ENCODE measurements around the gene DDO. TPM values are rescaled to one million over a fixed set of nuclear protein-coding genes. Genes with fewer than 3 reads are reported as not detected.

The DDO gene
- total and polyA plus RNA-seq, 2 donors (not counting 3 experiments of a cell fraction or from before 2014, with no cell fraction given) = not detected

DNA sequence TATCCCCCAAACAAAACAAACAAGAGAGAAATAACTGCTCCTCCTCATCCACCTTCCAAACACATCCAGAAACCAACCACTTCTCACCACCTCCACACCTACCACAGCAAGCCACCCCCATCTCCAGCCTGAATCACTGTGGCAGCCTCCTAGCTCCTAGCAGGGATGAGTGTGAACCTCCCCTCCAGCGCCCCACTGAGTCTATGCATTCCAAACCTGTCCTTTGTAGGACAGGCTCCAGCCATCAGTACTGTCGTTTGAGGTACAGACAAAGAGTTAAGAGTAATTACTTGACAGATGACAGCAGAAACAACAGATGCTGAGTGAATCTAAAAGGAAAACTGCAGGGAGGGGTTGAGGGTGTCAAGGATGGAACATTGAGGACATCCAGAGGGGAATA, 59.6 kb downstream of the DDO start:
- no peaks in the 10 kb centered on the region for H4K20me1 ChIP-seq (replicated peaks; ENCODE audit: control insufficient read depth, extremely low read depth, insufficient read depth, low read length)
- DNase-seq (ENCODE audit: low read depth, low spot score) = no peak
- H3K27me3 ChIP-seq (ENCODE audit: control insufficient read depth in 2 of 2, insufficient read depth in 2 of 2, low read length in 2 of 2) = peaks cover 32 to 55% of the 10 kb centered on the region in 2 experiments
- POLR2A ChIA-PET = no interaction called here
- intact Hi-C loops (cut with micrococcal nuclease) (no loop called here), dilution Hi-C loops (cut with MboI; ENCODE audit: extremely low pct_ligation_motif_present, low sequenced_read_pairs) (no loop called here)
- CTCF ChIA-PET = no interaction called here
- BruUV-seq (replicated peaks) = no TSS peak
- H3K4me1 ChIP-seq (ENCODE audit: control insufficient read depth, extremely low read depth, insufficient read depth, low read length) = no peaks in the 10 kb centered on the region
- no peaks in the 10 kb centered on the region for H3K9me3 ChIP-seq (replicated peaks; ENCODE audit: control insufficient read depth, insufficient read depth, low read length)
- TF ChIP-seq GATA2 (IDR thresholded peaks at IDR 0.05; ENCODE audit: insufficient read depth, insufficient read length, low read depth, low read length) (no peak), MAX (IDR thresholded peaks at IDR 0.05; ENCODE audit: insufficient read depth, insufficient read length) (no peak), JUN (IDR thresholded peaks at IDR 0.05; ENCODE audit: borderline replicate concordance, insufficient read depth, insufficient read length, low read depth) (no peak), POLR2A (IDR thresholded peaks at IDR 0.05; ENCODE audit: low read depth, low read length) (no peak), MYC (IDR thresholded peaks at IDR 0.05; ENCODE audit: low read depth, low read length) (no peak), FOS (IDR thresholded peaks at IDR 0.05; ENCODE audit: borderline replicate concordance, insufficient read depth, low read length) (no peak), POLR2AphosphoS5 (IDR thresholded peaks at IDR 0.05; ENCODE audit: insufficient read depth, low read depth, low read length) (no peak), EZH2 (IDR thresholded peaks at IDR 0.05; ENCODE audit: borderline replicate concordance, low read depth, low read length, severe bottlenecking) (no peak)
- TF ChIP-seq, protein P1, sequence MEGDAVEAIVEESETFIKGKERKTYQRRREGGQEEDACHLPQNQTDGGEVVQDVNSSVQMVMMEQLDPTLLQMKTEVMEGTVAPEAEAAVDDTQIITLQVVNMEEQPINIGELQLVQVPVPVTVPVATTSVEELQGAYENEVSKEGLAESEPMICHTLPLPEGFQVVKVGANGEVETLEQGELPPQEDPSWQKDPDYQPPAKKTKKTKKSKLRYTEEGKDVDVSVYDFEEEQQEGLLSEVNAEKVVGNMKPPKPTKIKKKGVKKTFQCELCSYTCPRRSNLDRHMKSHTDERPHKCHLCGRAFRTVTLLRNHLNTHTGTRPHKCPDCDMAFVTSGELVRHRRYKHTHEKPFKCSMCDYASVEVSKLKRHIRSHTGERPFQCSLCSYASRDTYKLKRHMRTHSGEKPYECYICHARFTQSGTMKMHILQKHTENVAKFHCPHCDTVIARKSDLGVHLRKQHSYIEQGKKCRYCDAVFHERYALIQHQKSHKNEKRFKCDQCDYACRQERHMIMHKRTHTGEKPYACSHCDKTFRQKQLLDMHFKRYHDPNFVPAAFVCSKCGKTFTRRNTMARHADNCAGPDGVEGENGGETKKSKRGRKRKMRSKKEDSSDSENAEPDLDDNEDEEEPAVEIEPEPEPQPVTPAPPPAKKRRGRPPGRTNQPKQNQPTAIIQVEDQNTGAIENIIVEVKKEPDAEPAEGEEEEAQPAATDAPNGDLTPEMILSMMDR (IDR thresholded peaks at IDR 0.05; ENCODE audit: extremely low read depth in 1 of 2, insufficient read depth in 1 of 2, low read depth in 1 of 2, low read length in 2 of 2) = no peak
- no peak overlapping the region for H3K27ac ChIP-seq (ENCODE audit: insufficient read depth, low read depth, low read length)
- no peaks in the 10 kb centered on the region for H3K9me1 ChIP-seq (replicated peaks; ENCODE audit: control insufficient read depth, extremely low read depth, insufficient read depth, low read length)
- H3K79me2 ChIP-seq (ENCODE audit: control insufficient read depth, insufficient read depth, low read length) = no peaks in the 10 kb centered on the region
- H3K4me2 ChIP-seq (ENCODE audit: insufficient read depth, low read length) = no peak overlapping the region
- H2AFZ ChIP-seq (ENCODE audit: low read depth, low read length) = no peak overlapping the region
- no peak for FAIRE-seq
- no peak overlapping the region for H3K4me3 ChIP-seq (replicated peaks in 1 of 3; ENCODE audit: insufficient read depth in 1 of 3, low read depth in 1 of 3, low read length in 3 of 3)
- no peaks in the 10 kb centered on the region for H3K36me3 ChIP-seq (ENCODE audit: control insufficient read depth in 2 of 2, extremely low read depth in 1 of 2, insufficient read depth in 2 of 2, low read length in 2 of 2)
- H3K9ac ChIP-seq (replicated peaks; ENCODE audit: extremely low read depth, insufficient read depth, low read length) = no peak overlapping the region
